IPS-18c (cell line): Measurements from ENCODE around the gene XBP1.
"Not testable (repeated sequence)": the region's sequence is repeated elsewhere in the genome, so short reads cannot be mapped to it uniquely, and the experiment has no call there.

Experiments
- H3K4me3 ChIP-seq: 2 replicates; pipeline ENCODE4 v1.7.0; 2013; ENCODE audit warnings: low read depth, mild to moderate bottlenecking, low read length, moderate library complexity; ENCODE audit not compliant: insufficient read depth
- H3K9me3 ChIP-seq: one replicate; pipeline ENCODE4 v1.6.1; 2013; ENCODE audit warnings: mild to moderate bottlenecking, low read length, moderate library complexity; ENCODE audit not compliant: control insufficient read depth, insufficient read depth

XBP1 gene

GRCh38 chr22:28772633-28773460 lies 27.5 kb downstream of the XBP1 start, which contains the start of gene CCDC117:
Gene CCDC117, plus strand, starts transcription at chr22:28772695. Its CDS starts 155 bp downstream, at chr22:28772850.
- Histone ChIP-seq H3K9me3 (peaks cover 5% of the 10 kb centered on the region), H3K4me3 (peak within 1 kb of the TSS; percentile 83)

GRCh38 chr22:28771195-28771791 lies 29.1 kb downstream of the XBP1 start:
- Histone ChIP-seq H3K4me3 (no peak overlapping the region), H3K9me3 (peaks cover 5% of the 10 kb centered on the region)

- Histone ChIP-seq H3K4me3 (no peak overlapping the region), H3K9me3 (peaks cover 5% of the 10 kb centered on the region)
Observed at GRCh38 chr22:28769394-28770085, 30.8 kb downstream of the XBP1 start.

GRCh38 chr22:28768701-28769393 lies 31.5 kb downstream of the XBP1 start:
- H3K9me3 ChIP-seq = peaks cover 5% of the 10 kb centered on the region

GRCh38 chr22:28766628-28767027 lies 33.7 kb downstream of the XBP1 start:
- Histone ChIP-seq H3K9me3 (peaks cover 2% of the 10 kb centered on the region), H3K4me3 (no peak overlapping the region)

More at GRCh38 chr22:28768701-28769393, 31.5 kb downstream of the XBP1 start:
- no peak overlapping the region for H3K4me3 ChIP-seq

GRCh38 chr22:28762000-28762399 lies 38.4 kb downstream of the XBP1 start:
- not testable (repeated sequence) for H3K4me3 ChIP-seq, H3K9me3 ChIP-seq

- H3K9me3 ChIP-seq = peaks cover 4% of the 10 kb centered on the region
- no peak overlapping the region for H3K4me3 ChIP-seq
Observed at GRCh38 chr22:28761449-28761755, 39.0 kb downstream of the XBP1 start.

GRCh38 chr22:28759861-28760560 lies 40.4 kb downstream of the XBP1 start:
- H3K9me3 ChIP-seq = peaks cover 4% of the 10 kb centered on the region
- no peak overlapping the region for H3K4me3 ChIP-seq

GRCh38 chr22:28754512-28754911 lies 45.9 kb downstream of the XBP1 start:
- H3K9me3 ChIP-seq, H3K4me3 ChIP-seq: not testable (repeated sequence)

GRCh38 chr22:28750471-28750881 lies 49.9 kb downstream of the XBP1 start:
- H3K4me3 ChIP-seq = no peak overlapping the region
- no peaks in the 10 kb centered on the region for H3K9me3 ChIP-seq
